ENCODE data around the gene HGD. TPM values are rescaled to one million over a fixed set of nuclear protein-coding genes. Genes with fewer than 3 reads are reported as not detected.

Gene HGD
- total RNA-seq, 1 experiment from 2014 or later, result 0.44 TPM

- Mint-ChIP-seq H3K9me3 (ENCODE audit: unreplicated experiment) (no peaks in the 10 kb centered on the region), H3K27ac (ENCODE audit: low read depth, unreplicated experiment) (no peak overlapping the region), H3K4me1 (ENCODE audit: insufficient read depth, unreplicated experiment) (no peaks in the 10 kb centered on the region), H3K4me3 (ENCODE audit: unreplicated experiment) (no peak overlapping the region), H3K36me3 (ENCODE audit: insufficient read depth, unreplicated experiment) (peaks cover 15% of the 10 kb centered on the region), H3K27me3 (ENCODE audit: insufficient read depth, unreplicated experiment) (no peaks in the 10 kb centered on the region)
- intact Hi-C loops (cut with micrococcal nuclease), result no loop called here
- no TSS peak for BruUV-seq (replicated peaks)
- POLR2A ChIA-PET, result interaction anchor here (0.7 to 2.3 kb wide), 4 partner anchors 8 to 96 kb away, joined by 4 to 11 read pairs (median 4); partner anchors contain the start of gene NDUFB4
- TF ChIP-seq CTCF (IDR thresholded peaks at IDR 0.05; ENCODE audit: unreplicated experiment), result no peak
- DNase-seq (ENCODE audit: unreplicated experiment), result no peak
- CTCF ChIA-PET, result interaction anchor here (0.7 to 1.5 kb wide), 3 partner anchors 9 to 137 kb away, joined by 3 to 6 read pairs (median 5); partner anchors contain the start of gene NDUFB4
These were observed 77.7 kb downstream of the HGD start for GRCh38 chr3:120604382-120604781.

- CTCF ChIA-PET, result interaction anchor here (1.0 to 2.3 kb wide), 3 partner anchors 20 to 358 kb away, joined by 3 to 7 read pairs (median 3); no protein-coding TSS in a partner anchor
- Mint-ChIP-seq H3K9me3 (ENCODE audit: unreplicated experiment) (no peaks in the 10 kb centered on the region), H3K27ac (ENCODE audit: low read depth, unreplicated experiment) (no peak overlapping the region), H3K4me1 (ENCODE audit: insufficient read depth, unreplicated experiment) (no peaks in the 10 kb centered on the region), H3K36me3 (ENCODE audit: insufficient read depth, unreplicated experiment) (peaks cover 15% of the 10 kb centered on the region), H3K27me3 (ENCODE audit: insufficient read depth, unreplicated experiment) (no peaks in the 10 kb centered on the region), H3K4me3 (ENCODE audit: unreplicated experiment) (no peak overlapping the region)
- no peak for DNase-seq (ENCODE audit: unreplicated experiment)
- no peak for TF ChIP-seq CTCF (IDR thresholded peaks at IDR 0.05; ENCODE audit: unreplicated experiment)
- POLR2A ChIA-PET, result interaction anchor here (0.6 to 0.7 kb wide), 2 partner anchors 91 to 134 kb away, joined by 3 to 4 read pairs; no protein-coding TSS in a partner anchor
- BruUV-seq (replicated peaks), result no TSS peak
- intact Hi-C loops (cut with micrococcal nuclease), result no loop called here
These were observed 79.4 kb downstream of the HGD start for GRCh38 chr3:120602682-120603081.

- Mint-ChIP-seq H3K4me3 (ENCODE audit: unreplicated experiment) (no peak overlapping the region), H3K36me3 (ENCODE audit: insufficient read depth, unreplicated experiment) (peaks cover 15% of the 10 kb centered on the region), H3K27me3 (ENCODE audit: insufficient read depth, unreplicated experiment) (no peaks in the 10 kb centered on the region), H3K4me1 (ENCODE audit: insufficient read depth, unreplicated experiment) (peaks cover 5% of the 10 kb centered on the region), H3K27ac (ENCODE audit: low read depth, unreplicated experiment) (no peak overlapping the region), H3K9me3 (ENCODE audit: unreplicated experiment) (no peaks in the 10 kb centered on the region)
- no TSS peak for BruUV-seq (replicated peaks)
- no peak for TF ChIP-seq CTCF (IDR thresholded peaks at IDR 0.05; ENCODE audit: unreplicated experiment)
- no peak for DNase-seq (ENCODE audit: unreplicated experiment)
- ChIA-PET POLR2A (no interaction called here), CTCF (interaction anchor here (2.0 to 2.3 kb wide), 2 partner anchors 40 to 43 kb away, joined by 4 to 7 read pairs; no protein-coding TSS in a partner anchor)
- intact Hi-C loops (cut with micrococcal nuclease), result no loop called here
These were observed 80.5 kb downstream of the HGD start for GRCh38 chr3:120601554-120601953.

- POLR2A ChIA-PET, result no interaction called here
- no peak for TF ChIP-seq CTCF (IDR thresholded peaks at IDR 0.05; ENCODE audit: unreplicated experiment)
- CTCF ChIA-PET, result interaction anchor here (0.5 kb wide), 1 partner anchor 111 kb away, joined by 3 read pairs; no protein-coding TSS in a partner anchor
These were observed 82.8 kb downstream of the HGD start for GRCh38 chr3:120599211-120599610.

More at GRCh38 chr3:120599211-120599610, 82.8 kb downstream of the HGD start:
- Mint-ChIP-seq H3K9me3 (ENCODE audit: unreplicated experiment) (no peaks in the 10 kb centered on the region), H3K4me1 (ENCODE audit: insufficient read depth, unreplicated experiment) (peaks cover 5% of the 10 kb centered on the region), H3K27me3 (ENCODE audit: insufficient read depth, unreplicated experiment) (no peaks in the 10 kb centered on the region), H3K36me3 (ENCODE audit: insufficient read depth, unreplicated experiment) (peaks cover 22% of the 10 kb centered on the region), H3K4me3 (ENCODE audit: unreplicated experiment) (no peak overlapping the region), H3K27ac (ENCODE audit: low read depth, unreplicated experiment) (no peak overlapping the region)
- no peak for DNase-seq (ENCODE audit: unreplicated experiment)
- BruUV-seq (replicated peaks), result no TSS peak
- intact Hi-C loops (cut with micrococcal nuclease), result no loop called here

Measured in MCF 10A (cell line).